Esophagus muscularis mucosa (tissue), 3 donors: ENCODE data around the gene CDCA5.

Experiments
- POLR2A ChIP-seq: fragments of 450-650 bp; IDR thresholded peaks from one replicate; pipeline ENCODE4 v1.6.1; 2017; ENCODE audit warnings: antibody characterized with exemption, moderate library complexity, mild to moderate bottlenecking, low read depth
- TF ChIP-seq, protein P1 (sequence below), 3 experiments: fragments of 200-600 bp in 2 of 3; fragments of 450-650 bp in 1 of 3; sonication (generic) in 2 of 3; IDR thresholded peaks; one replicate each; pipeline ENCODE4 v1.5.1; 2017 to 2019; ENCODE audit warnings: antibody characterized with exemption in 3 of 3, mild to moderate bottlenecking in 2 of 3, moderate library complexity in 1 of 3

DNA sequence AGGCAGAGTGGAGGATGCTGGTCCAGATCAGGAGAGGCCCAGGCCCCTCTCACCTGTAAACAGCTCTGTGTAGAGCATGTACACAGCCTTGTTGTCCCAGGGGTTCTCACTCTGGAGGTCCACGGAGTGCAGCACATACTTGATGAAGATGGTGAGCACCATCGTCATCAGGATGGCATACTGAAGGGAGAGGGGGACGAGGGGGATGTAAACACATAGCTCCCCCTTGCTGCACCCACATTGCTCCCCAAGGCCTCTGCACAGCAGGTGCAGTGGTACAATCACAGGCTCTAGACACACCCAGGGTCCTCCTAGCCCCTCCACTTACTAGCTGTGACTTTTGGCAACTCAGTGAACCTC, 47.6 kb upstream of the CDCA5 start:
- no peak for TF ChIP-seq POLR2A
- TF ChIP-seq, protein P1, sequence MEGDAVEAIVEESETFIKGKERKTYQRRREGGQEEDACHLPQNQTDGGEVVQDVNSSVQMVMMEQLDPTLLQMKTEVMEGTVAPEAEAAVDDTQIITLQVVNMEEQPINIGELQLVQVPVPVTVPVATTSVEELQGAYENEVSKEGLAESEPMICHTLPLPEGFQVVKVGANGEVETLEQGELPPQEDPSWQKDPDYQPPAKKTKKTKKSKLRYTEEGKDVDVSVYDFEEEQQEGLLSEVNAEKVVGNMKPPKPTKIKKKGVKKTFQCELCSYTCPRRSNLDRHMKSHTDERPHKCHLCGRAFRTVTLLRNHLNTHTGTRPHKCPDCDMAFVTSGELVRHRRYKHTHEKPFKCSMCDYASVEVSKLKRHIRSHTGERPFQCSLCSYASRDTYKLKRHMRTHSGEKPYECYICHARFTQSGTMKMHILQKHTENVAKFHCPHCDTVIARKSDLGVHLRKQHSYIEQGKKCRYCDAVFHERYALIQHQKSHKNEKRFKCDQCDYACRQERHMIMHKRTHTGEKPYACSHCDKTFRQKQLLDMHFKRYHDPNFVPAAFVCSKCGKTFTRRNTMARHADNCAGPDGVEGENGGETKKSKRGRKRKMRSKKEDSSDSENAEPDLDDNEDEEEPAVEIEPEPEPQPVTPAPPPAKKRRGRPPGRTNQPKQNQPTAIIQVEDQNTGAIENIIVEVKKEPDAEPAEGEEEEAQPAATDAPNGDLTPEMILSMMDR (IDR thresholded peaks at IDR 0.05), result no peak
